ENCODE data around the gene ANO3. TPM values are rescaled to one million over a fixed set of nuclear protein-coding genes. Genes with fewer than 3 reads are reported as not detected.

The ANO3 gene
- total and polyA plus RNA-seq, 2 experiments from 2014 or later: not detected

- no peak for TF ChIP-seq JUNB (IDR thresholded peaks at IDR 0.05; ENCODE audit: unreplicated experiment)
- no peak for TF ChIP-seq STAT1 (IDR thresholded peaks at IDR 0.05; ENCODE audit: unreplicated experiment)
- no peak for TF ChIP-seq POLR2AphosphoS5 (IDR thresholded peaks at IDR 0.05; ENCODE audit: low read depth)
These were observed 178.8 kb downstream of the ANO3 start (continued) for GRCh38 chr11:26510756-26511155.

GRCh38 chr11:26512196-26512595 is 180.3 kb downstream of the ANO3 start:
- Histone ChIP-seq H3K4me2 (no peak overlapping the region), H3K9me2 (ENCODE audit: insufficient read depth) (no peaks in the 10 kb centered on the region), H3K27me3 (ENCODE audit: insufficient read depth) (no peaks in the 10 kb centered on the region), H3K79me2 (replicated peaks; ENCODE audit: insufficient read depth) (no peaks in the 10 kb centered on the region), H3K36me3 (ENCODE audit: insufficient read depth) (no peaks in the 10 kb centered on the region), H3K4me1 (ENCODE audit: insufficient read depth) (no peaks in the 10 kb centered on the region), H3K27ac (ENCODE audit: low read depth) (no peak overlapping the region), H4K20me1 (replicated peaks; ENCODE audit: insufficient read depth) (no peaks in the 10 kb centered on the region), H3K4me3 (no peak overlapping the region), H2AFZ (no peak overlapping the region), H3F3A (replicated peaks; ENCODE audit: low read depth) (no peaks in the 10 kb centered on the region)
- H3K27ac Mint-ChIP-seq: no peak overlapping the region
- TF ChIP-seq CTCF (conservative IDR thresholded peaks at IDR 0.05; ENCODE audit: low read depth in 2 of 2) (no peak), POLR2AphosphoS5 (IDR thresholded peaks at IDR 0.05; ENCODE audit: low read depth) (no peak), ZNF114 (CRISPR knock-in tag; IDR thresholded peaks at IDR 0.05) (no peak), JUNB (IDR thresholded peaks at IDR 0.05; ENCODE audit: unreplicated experiment) (no peak), ZNF462 (CRISPR knock-in tag; IDR thresholded peaks at IDR 0.05) (no peak), STAT1 (IDR thresholded peaks at IDR 0.05; ENCODE audit: unreplicated experiment) (no peak), EZH2 (IDR thresholded peaks at IDR 0.05; ENCODE audit: low read depth, unreplicated experiment) (no peak), ETS1 (IDR thresholded peaks at IDR 0.05) (no peak), CREB1 (CRISPR knock-in tag; IDR thresholded peaks at IDR 0.05; ENCODE audit: low read depth) (no peak), NANOG (IDR thresholded peaks at IDR 0.05; ENCODE audit: borderline replicate concordance) (no peak), EZH2phosphoT487 (IDR thresholded peaks at IDR 0.05; ENCODE audit: unreplicated experiment) (no peak), REST (IDR thresholded peaks at IDR 0.05; ENCODE audit: unreplicated experiment) (no peak), ZNF331 (CRISPR knock-in tag; IDR thresholded peaks at IDR 0.05; ENCODE audit: low read depth) (no peak)
- H3K36me3 Mint-ChIP-seq (ENCODE audit: low read depth): no peaks in the 10 kb centered on the region
- no peak for ATAC-seq
- H3K27me3 Mint-ChIP-seq (ENCODE audit: insufficient read depth, low read depth, poor library complexity): peaks cover 1% of the 10 kb centered on the region
- no peaks in the 10 kb centered on the region for H3K9me3 Mint-ChIP-seq
- no peak overlapping the region for H3K4me3 Mint-ChIP-seq
- H3K4me1 Mint-ChIP-seq: no peaks in the 10 kb centered on the region
- no peak for DNase-seq (ENCODE audit: low spot score)

Measured in GM23338 (cell line).